GM21515 (cell line): ENCODE measurements around the gene CHERP.

Experiments
- ATAC-seq: cut with Tn5 transposase; IDR thresholded peaks from one replicate; pipeline ENCODE4 v1.9.1; 2021; ENCODE audit not compliant: unreplicated experiment

Gene CHERP

GRCh38 chr19:16542045-16542909 is at the start of gene CHERP:
CHERP (minus strand) TSS chr19:16542437; CDS start chr19:16542378, 59 bp downstream.
- peak; percentile 75 for ATAC-seq

GRCh38 chr19:16590876-16591802 is 48.9 kb upstream of the CHERP start:
- ATAC-seq, result no peak

- ATAC-seq, result no peak
These were observed 47.7 kb upstream of the CHERP start for GRCh38 chr19:16589917-16590316.

GRCh38 chr19:16588824-16589577 is 46.8 kb upstream of the CHERP start:
- ATAC-seq, result peak; percentile 2

- peak; percentile 46 for ATAC-seq
These were observed 45.9 kb upstream of the CHERP start for GRCh38 chr19:16587833-16588823.

- ATAC-seq, result no peak
These were observed 45.0 kb upstream of the CHERP start for GRCh38 chr19:16586991-16587832.

- ATAC-seq, result no peak
These were observed 44.2 kb upstream of the CHERP start for GRCh38 chr19:16586477-16586871.

GRCh38 chr19:16585808-16586476 is 43.7 kb upstream of the CHERP start:
- peak; percentile 34 for ATAC-seq

- ATAC-seq, result no peak
These were observed 43.0 kb upstream of the CHERP start for GRCh38 chr19:16585094-16585801.

GRCh38 chr19:16584248-16585093 is 42.2 kb upstream of the CHERP start:
- ATAC-seq, result peak; percentile 38

- ATAC-seq, result no peak
These were observed 40.4 kb upstream of the CHERP start for GRCh38 chr19:16582486-16583261.

- ATAC-seq, result no peak
These were observed 39.7 kb upstream of the CHERP start for GRCh38 chr19:16581971-16582343.

- ATAC-seq, result no peak
These were observed 39.1 kb upstream of the CHERP start for GRCh38 chr19:16581145-16581970.

GRCh38 chr19:16579381-16579780 is 37.1 kb upstream of the CHERP start:
- ATAC-seq, result no peak

- no peak for ATAC-seq
These were observed 35.3 kb upstream of the CHERP start for GRCh38 chr19:16577531-16577985.
